Fibroblast of villous mesenchyme (primary cell): Measurements from ENCODE around the gene WNK2. TPM values are rescaled to one million over a fixed set of nuclear protein-coding genes. Genes with fewer than 3 reads are reported as not detected.
A peak's percentile ranks its signal among the peaks of the same experiment; 100 is the strongest.

Source experiments
- DNase-seq: peaks from one replicate; pipeline ENCODE4 v3.0.0-alpha.2; 2010; ENCODE audit warnings: low read depth
- H3K4me3 ChIP-seq: 2 replicates; pipeline ENCODE4 v1.5.1; 2011; ENCODE audit warnings: low read depth, mild to moderate bottlenecking, low read length
- CTCF ChIP-seq: IDR thresholded peaks from 2 replicates; pipeline ENCODE4 v1.5.1; 2012; ENCODE audit warnings: low read depth, mild to moderate bottlenecking, low read length; ENCODE audit not compliant: insufficient read depth
- total RNA-seq: library from RNA; depleted of rRNA; stranded (reverse); fragments of >200 nt; gene quantifications from 2 replicates; pipeline ENCODE4 v1.2.3, GENCODE V29; 2012

WNK2 gene
- total RNA-seq, 1 donor = not detected

GRCh38 chr9:93154293-93154903, 29.5 kb upstream of the WNK2 start:
- TF ChIP-seq CTCF = peak; percentile 79
- peak; percentile 22 for DNase-seq
- H3K4me3 ChIP-seq = no peak overlapping the region

- TF ChIP-seq CTCF = no peak
- H3K4me3 ChIP-seq = no peak overlapping the region
- DNase-seq = no peak
Observed at GRCh38 chr9:93155716-93156474, 28.0 kb upstream of the WNK2 start.

- no peak for DNase-seq
- H3K4me3 ChIP-seq = no peak overlapping the region
- TF ChIP-seq CTCF = no peak
Observed at GRCh38 chr9:93156475-93157008, 27.4 kb upstream of the WNK2 start.

- no peak overlapping the region for H3K4me3 ChIP-seq
- peak; percentile 99 for TF ChIP-seq CTCF
- peak; percentile 66 for DNase-seq
Observed at GRCh38 chr9:93159601-93160471, 24.1 kb upstream of the WNK2 start.

- TF ChIP-seq CTCF = no peak
- no peak for DNase-seq
Observed at GRCh38 chr9:93161786-93162562, 22.0 kb upstream of the WNK2 start.

GRCh38 chr9:93164085-93164484, 19.9 kb upstream of the WNK2 start:
- no peak for TF ChIP-seq CTCF
- no peak for DNase-seq
- no peak overlapping the region for H3K4me3 ChIP-seq

More at GRCh38 chr9:93161786-93162562, 22.0 kb upstream of the WNK2 start:
- H3K4me3 ChIP-seq = no peak overlapping the region
